Stomach (tissue), 9 donors: ENCODE data around the gene SPOCK3. TPM values are rescaled to one million over a fixed set of nuclear protein-coding genes. Genes with fewer than 3 reads are reported as not detected.

ENCODE experiments used
- DNase-seq, 2 donors: peaks; one replicate each; pipeline versions ENCODE4 v3.0.0 to v3.0.0-alpha.2; 2013 to 2019
- H3K27ac ChIP-seq, 5 donors: fragments of 200-600 bp in 4 of 5; sonication (generic) in 4 of 5; one replicate each; pipeline ENCODE4 v1.5.1; 2013 to 2019; ENCODE audit warnings: mild to moderate bottlenecking in 1 of 5, moderate library complexity in 1 of 5
- H3K27me3 ChIP-seq, 3 donors: fragments of 200-600 bp; sonication (generic); one replicate each; pipeline ENCODE4 v1.5.1; 2017 to 2019; ENCODE audit warnings: mixed run types in 1 of 3
- H3K36me3 ChIP-seq, 4 donors: fragments of 200-600 bp; sonication (generic); 1 replicate in 3 of 4; 2 replicates in 1 of 4; pipeline ENCODE4 v1.5.1; 2016 to 2019
- H3K4me1 ChIP-seq, 4 donors: fragments of 200-600 bp; sonication (generic); one replicate each; pipeline ENCODE4 v1.5.1; 2016 to 2019
- H3K4me3 ChIP-seq, 4 donors: fragments of 200-600 bp; sonication (generic) in 3 of 4; one replicate each; pipeline ENCODE4 v1.5.1; 2016 to 2019; ENCODE audit warnings: mild to moderate bottlenecking in 1 of 4
- H3K9me3 ChIP-seq, 4 donors: fragments of 200-600 bp; sonication (generic); one replicate each; pipeline ENCODE4 v1.5.1; 2016 to 2019
- EP300 ChIP-seq: sonication (generic); formaldehyde crosslinking; IDR thresholded peaks from one replicate; pipeline ENCODE4 v1.6.1; 2017; ENCODE audit warnings: antibody characterized with exemption
- POLR2A ChIP-seq, 4 donors: fragments of 450-650 bp; IDR thresholded peaks; one replicate each; pipeline ENCODE4 v1.6.1; 2016; ENCODE audit warnings: antibody characterized with exemption in 4 of 4, control low read depth in 2 of 4, mild to moderate bottlenecking in 1 of 4, moderate library complexity in 1 of 4
- POLR2AphosphoS5 ChIP-seq, 3 donors: sonication (generic); formaldehyde crosslinking; IDR thresholded peaks; one replicate each; pipeline ENCODE4 v1.6.1; 2016; ENCODE audit warnings: antibody characterized with exemption in 3 of 3
- WGBS, 5 donors: extraction: QIAGEN DNeasy Blood & Tissue Kit in 3 of 5; methylation state at CpG; one replicate each; pipeline versions ENCODE4 v1.1.5 to v1.1.7; 2013 to 2018; 5-methylcytosine and 5-hydroxymethylcytosine counted together
- intact Hi-C: fragments of 100-400 bp; cut with DNase I; formaldehyde crosslinking; loops from one replicate; pipeline ENCODE4 v1.15.1; 2023; ENCODE audit warnings: low total_unique reads
- polyA plus RNA-seq, 3 donors: library from polyadenylated mRNA; stranded (reverse); fragments of 200-250 nt; gene quantifications; one replicate each; pipeline ENCODE4 v1.2.3, GENCODE V29; 2013
- total RNA-seq, 5 donors: library from RNA; depleted of rRNA; stranded (reverse); fragments of >200 nt; gene quantifications; one replicate each; pipeline versions ENCODE4 v1.1.0 to v1.2.3, GENCODE V29; 2014 to 2016
- TF ChIP-seq, protein P1 (sequence below), 7 experiments: fragments of 450-650 bp in 4 of 7; fragments of 200-600 bp in 3 of 7; sonication (generic) in 3 of 7; IDR thresholded peaks; one replicate each; pipeline ENCODE4 v1.5.1; 2016 to 2019; ENCODE audit warnings: antibody characterized with exemption in 7 of 7, control low read depth in 2 of 7, mild to moderate bottlenecking in 1 of 7
- donor health status: healthy with polysubstance abuse.
- donor health status: Bipolar disorder and iron deficiency.
- donor health status: healthy.

The SPOCK3 gene
- total and polyA plus RNA-seq, 8 donors = 0.33 to 6.1 (median 1.8) TPM; not detected in 5

DNA sequence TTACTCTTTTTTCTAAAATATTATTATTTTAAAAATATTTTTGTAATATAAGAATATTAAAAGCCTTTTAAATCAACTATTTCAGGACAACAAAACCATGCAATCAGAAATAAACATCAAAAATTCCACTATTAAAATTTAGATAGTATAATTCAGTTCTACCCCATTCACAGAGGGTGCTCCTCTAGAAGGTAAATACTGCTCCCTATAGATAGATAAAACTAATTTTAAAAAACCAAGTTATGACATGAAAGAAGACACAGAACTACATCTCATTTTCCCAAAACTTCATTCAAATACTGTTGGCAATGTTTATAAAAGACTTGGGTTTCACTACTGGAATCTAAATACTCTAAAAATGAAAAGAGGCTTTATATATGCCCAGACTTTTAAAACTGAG lies 219.3 kb downstream of the SPOCK3 start:
- TF ChIP-seq POLR2AphosphoS5 (IDR thresholded peaks at IDR 0.05) = no peak
- TF ChIP-seq, protein P1, sequence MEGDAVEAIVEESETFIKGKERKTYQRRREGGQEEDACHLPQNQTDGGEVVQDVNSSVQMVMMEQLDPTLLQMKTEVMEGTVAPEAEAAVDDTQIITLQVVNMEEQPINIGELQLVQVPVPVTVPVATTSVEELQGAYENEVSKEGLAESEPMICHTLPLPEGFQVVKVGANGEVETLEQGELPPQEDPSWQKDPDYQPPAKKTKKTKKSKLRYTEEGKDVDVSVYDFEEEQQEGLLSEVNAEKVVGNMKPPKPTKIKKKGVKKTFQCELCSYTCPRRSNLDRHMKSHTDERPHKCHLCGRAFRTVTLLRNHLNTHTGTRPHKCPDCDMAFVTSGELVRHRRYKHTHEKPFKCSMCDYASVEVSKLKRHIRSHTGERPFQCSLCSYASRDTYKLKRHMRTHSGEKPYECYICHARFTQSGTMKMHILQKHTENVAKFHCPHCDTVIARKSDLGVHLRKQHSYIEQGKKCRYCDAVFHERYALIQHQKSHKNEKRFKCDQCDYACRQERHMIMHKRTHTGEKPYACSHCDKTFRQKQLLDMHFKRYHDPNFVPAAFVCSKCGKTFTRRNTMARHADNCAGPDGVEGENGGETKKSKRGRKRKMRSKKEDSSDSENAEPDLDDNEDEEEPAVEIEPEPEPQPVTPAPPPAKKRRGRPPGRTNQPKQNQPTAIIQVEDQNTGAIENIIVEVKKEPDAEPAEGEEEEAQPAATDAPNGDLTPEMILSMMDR (IDR thresholded peaks at IDR 0.05) = no peak
- TF ChIP-seq POLR2A (IDR thresholded peaks at IDR 0.05) = no peak
- TF ChIP-seq EP300 = no peak
- Histone ChIP-seq H3K36me3 (no peaks in the 10 kb centered on the region), H3K27me3 (no peaks in the 10 kb centered on the region), H3K9me3 (no peaks in the 10 kb centered on the region), H3K27ac (no peak overlapping the region), H3K4me1 (no peaks in the 10 kb centered on the region), H3K4me3 (no peak overlapping the region)
- intact Hi-C loops = no loop called here
- DNase-seq = no peak

DNA sequence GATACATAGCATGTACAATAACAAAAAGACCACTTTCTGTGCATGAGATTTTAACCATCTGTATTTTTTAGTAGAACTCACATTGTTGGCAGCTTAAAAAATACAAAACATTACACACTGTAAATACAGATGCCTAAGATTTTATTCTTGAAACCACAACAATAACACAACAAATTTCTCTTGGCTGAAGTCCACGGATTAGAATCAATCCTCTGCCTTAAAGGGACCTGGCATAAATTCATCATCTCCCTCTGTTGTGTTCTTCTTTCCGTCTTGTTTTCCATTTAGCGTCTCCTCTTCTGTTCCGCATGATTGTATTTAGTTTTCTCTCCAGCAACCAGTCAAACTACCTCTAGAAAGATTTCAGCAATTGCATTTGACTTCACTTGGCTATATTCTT lies 231.0 kb downstream of the SPOCK3 start:
- H3K9me3 ChIP-seq = no peaks in the 10 kb centered on the region
- 59 to 82% (median 70%) methylated on average over 4 of the region's 4 CpGs for WGBS, 5 donors
- TF ChIP-seq, protein P1 (IDR thresholded peaks at IDR 0.05) = no peak
- no peak for TF ChIP-seq POLR2A (IDR thresholded peaks at IDR 0.05)
- no peak for TF ChIP-seq EP300
- no peak for TF ChIP-seq POLR2AphosphoS5 (IDR thresholded peaks at IDR 0.05)

DNA sequence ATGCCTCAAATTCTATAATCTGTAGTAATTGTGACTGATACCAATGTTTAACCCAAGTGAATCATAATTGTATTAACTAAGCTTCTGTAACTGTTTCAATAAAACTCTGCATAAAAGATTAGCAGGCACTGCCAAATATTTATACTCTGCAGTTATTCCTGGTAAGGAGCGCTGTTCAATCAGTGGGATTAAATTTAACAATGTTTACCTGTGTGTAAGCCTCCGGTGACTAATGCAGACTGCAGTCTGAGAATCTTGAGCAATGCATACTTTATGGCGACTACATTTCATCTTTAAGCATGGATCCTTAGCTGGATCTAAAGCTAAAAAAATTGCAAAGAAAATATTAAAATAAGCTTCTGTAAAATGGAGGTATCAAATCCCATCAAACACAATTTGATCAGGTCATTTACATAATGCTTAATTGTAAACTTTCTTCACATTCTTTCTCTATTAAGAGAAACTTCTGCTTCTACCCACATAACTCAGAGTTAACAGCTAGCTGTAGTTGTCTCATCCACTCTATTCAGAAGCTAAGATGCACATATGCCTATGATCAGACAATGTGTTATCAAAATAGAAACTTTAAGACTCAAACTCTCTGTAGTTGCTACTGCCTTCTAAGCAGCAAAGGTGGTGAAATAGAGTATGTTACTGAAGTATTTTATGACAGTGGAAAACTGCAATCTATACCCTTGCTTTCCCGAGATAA lies 234.0 kb downstream of the SPOCK3 start:
- DNase-seq = peak in 1 of 2 donors; percentile 22
- intact Hi-C loops = no loop called here

More for the DNA sequence above, 231.0 kb downstream of the SPOCK3 start:
- H3K27ac ChIP-seq = no peak overlapping the region
- DNase-seq = no peak
- intact Hi-C loops = no loop called here
- no peaks in the 10 kb centered on the region for H3K36me3 ChIP-seq
- no peak overlapping the region for H3K4me3 ChIP-seq
- H3K27me3 ChIP-seq = no peaks in the 10 kb centered on the region
- H3K4me1 ChIP-seq = peaks cover 0 to 10% (median 7%) of the 10 kb centered on the region in 4 donors

DNA sequence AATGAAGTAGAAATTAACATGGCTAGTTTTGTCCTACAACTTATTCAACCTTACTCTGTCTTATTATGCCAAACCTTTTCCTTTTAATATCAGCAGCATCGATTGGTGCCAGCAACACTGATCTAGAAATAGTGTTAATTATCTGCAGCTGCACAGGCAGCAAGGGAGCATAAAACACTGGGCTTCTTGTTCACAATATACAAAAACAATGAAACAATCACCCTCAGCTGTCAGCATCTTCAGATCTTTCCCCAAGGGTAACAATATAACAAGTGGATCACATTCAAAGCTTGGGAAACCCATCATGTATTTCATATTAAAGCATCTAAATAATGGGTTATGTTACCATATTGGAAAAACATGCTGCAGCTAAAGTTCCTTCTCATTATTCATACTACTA lies 238.1 kb downstream of the SPOCK3 start:
- Histone ChIP-seq H3K9me3 (no peaks in the 10 kb centered on the region), H3K27ac (no peak overlapping the region), H3K36me3 (no peaks in the 10 kb centered on the region), H3K27me3 (no peaks in the 10 kb centered on the region), H3K4me1 (peaks cover 0 to 10% (median 7%) of the 10 kb centered on the region in 4 donors), H3K4me3 (no peak overlapping the region)
- TF ChIP-seq POLR2AphosphoS5 (IDR thresholded peaks at IDR 0.05) = no peak
- TF ChIP-seq POLR2A (IDR thresholded peaks at IDR 0.05) = no peak
- TF ChIP-seq, protein P1 (IDR thresholded peaks at IDR 0.05) = no peak
- no peak for TF ChIP-seq EP300
- intact Hi-C loops = no loop called here
- DNase-seq = no peak
- whole genome bisulfite sequencing, 5 donors = 56 to 73% (median 59%) methylated on average over 1 of the region's 1 CpG

More for the DNA sequence above, 234.0 kb downstream of the SPOCK3 start:
- Histone ChIP-seq H3K4me3 (no peak overlapping the region), H3K9me3 (no peaks in the 10 kb centered on the region), H3K36me3 (no peaks in the 10 kb centered on the region), H3K27ac (no peak overlapping the region), H3K27me3 (no peaks in the 10 kb centered on the region), H3K4me1 (peaks cover 0 to 10% (median 7%) of the 10 kb centered on the region in 4 donors)
- no peak for TF ChIP-seq POLR2A (IDR thresholded peaks at IDR 0.05)
- TF ChIP-seq POLR2AphosphoS5 (IDR thresholded peaks at IDR 0.05) = no peak
- 18 to 54% (median 31%) methylated on average over 4 of the region's 4 CpGs for WGBS, 5 donors

DNA sequence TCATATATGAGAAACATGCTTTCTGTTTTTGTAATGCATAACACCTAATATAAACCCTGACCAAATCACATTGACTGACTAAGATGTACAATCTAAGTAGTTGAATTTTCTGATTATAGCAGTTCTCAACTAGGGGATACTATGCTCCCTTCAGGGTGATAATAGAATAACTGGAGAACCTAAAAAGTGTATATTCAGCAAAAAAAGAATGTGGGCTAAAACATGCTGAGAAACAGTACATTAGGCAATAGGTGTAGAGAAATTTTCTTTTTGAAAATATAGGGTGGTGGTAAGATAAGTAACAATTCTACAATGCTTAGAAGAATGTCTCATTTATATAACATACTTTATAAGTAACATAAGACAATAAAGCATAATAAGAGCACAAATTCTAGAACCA lies 239.6 kb downstream of the SPOCK3 start:
- H3K4me1 ChIP-seq = no peaks in the 10 kb centered on the region
- no peak overlapping the region for H3K4me3 ChIP-seq
- TF ChIP-seq POLR2AphosphoS5 (IDR thresholded peaks at IDR 0.05) (no peak), POLR2A (IDR thresholded peaks at IDR 0.05) (no peak), EP300 (no peak)
- TF ChIP-seq, protein P1 (IDR thresholded peaks at IDR 0.05) = no peak
- no peaks in the 10 kb centered on the region for H3K9me3 ChIP-seq
- no peak overlapping the region for H3K27ac ChIP-seq
- intact Hi-C loops = no loop called here
- no peaks in the 10 kb centered on the region for H3K27me3 ChIP-seq
- no peaks in the 10 kb centered on the region for H3K36me3 ChIP-seq
- DNase-seq = no peak
